Measurements from ENCODE around the gene COQ9. TPM values are rescaled to one million over a fixed set of nuclear protein-coding genes. Genes with fewer than 3 reads are reported as not detected.

COQ9 gene
- total and polyA plus RNA-seq, 2 of the 4 experiments (the other 2 are of a cell fraction) = 57.9 to 58.5 TPM

- no peak overlapping the region for H2BK5ac ChIP-seq (ENCODE audit: low read depth, low read length, poor library complexity, severe bottlenecking)
- ATAC-seq (ENCODE audit: low read depth) = no peak
- no peak overlapping the region for H3K4me2 ChIP-seq (ENCODE audit: low read depth, low read length)
- POLR2A ChIA-PET (ENCODE audit: unreplicated experiment) = no interaction called here
- no peak overlapping the region for H4K8ac ChIP-seq (ENCODE audit: low read depth in 2 of 2, low read length in 2 of 2)
- H3K36me3 ChIP-seq (ENCODE audit: control insufficient read depth, insufficient read depth, low read length) = no peaks in the 10 kb centered on the region
- no peak overlapping the region for H2BK120ac ChIP-seq (ENCODE audit: low read depth, low read length)
- no peak overlapping the region for H3K4me3 ChIP-seq (ENCODE audit: insufficient read depth, low read depth, low read length)
- no peak overlapping the region for H3K14ac ChIP-seq (replicated peaks; ENCODE audit: low read depth, low read length)
- WGBS, 2 experiments (ENCODE audit: extremely low coverage in 2 of 2, insufficient read length in 1 of 2) = no CpG with 5 or more reads among the region's 2 CpGs
- no peak overlapping the region for H2BK15ac ChIP-seq (ENCODE audit: low read depth, low read length)
- H3K9ac ChIP-seq (ENCODE audit: low read depth, low read length) = no peak overlapping the region
- H3K9me3 ChIP-seq (ENCODE audit: control insufficient read depth, insufficient read depth, low read length) = no peaks in the 10 kb centered on the region
- DNase-seq = no peak
- H3K27me3 ChIP-seq (ENCODE audit: control insufficient read depth, insufficient read depth, low read length) = peaks cover 59% of the 10 kb centered on the region
- no peaks in the 10 kb centered on the region for H3K4me1 ChIP-seq (ENCODE audit: control insufficient read depth, insufficient read depth, low read length)
- no peaks in the 10 kb centered on the region for H3K9me1 ChIP-seq (ENCODE audit: insufficient read depth, low read length)
- H3K56ac ChIP-seq (ENCODE audit: extremely low read depth, insufficient read depth, low read length) = no peak overlapping the region
- CTCF ChIA-PET = no interaction called here
- intact Hi-C loops (cut with micrococcal nuclease) (no loop called here), in situ Hi-C loops (cut with MboI; ENCODE audit: low sequenced_read_pairs) (no loop called here), dilution Hi-C loops (cut with HindIII; ENCODE audit: low sequenced_read_pairs, unreplicated experiment) (no loop called here)
- H4K20me1 ChIP-seq (ENCODE audit: insufficient read depth, low read length) = no peaks in the 10 kb centered on the region
- no peak overlapping the region for H2AK5ac ChIP-seq (ENCODE audit: low read depth, low read length)
- H3K4ac ChIP-seq (ENCODE audit: low read depth, low read length) = no peak overlapping the region
- TF ChIP-seq POLR2A (IDR thresholded peaks at IDR 0.05; ENCODE audit: low read depth, low read length) (no peak), NFE2L2 (IDR thresholded peaks at IDR 0.05; ENCODE audit: low read depth, low read length) (no peak)
- H2AK9ac ChIP-seq (replicated peaks; ENCODE audit: low read depth, low read length, poor library complexity) = no peak overlapping the region
- no peak overlapping the region for H2AFZ ChIP-seq (replicated peaks; ENCODE audit: low read length, poor library complexity)
- H3K27ac ChIP-seq (ENCODE audit: insufficient read depth, low read length) = no peak overlapping the region
- no peak overlapping the region for H4K5ac ChIP-seq (ENCODE audit: low read depth, low read length)
- no peak overlapping the region for H3K23ac ChIP-seq (ENCODE audit: low read depth, low read length)
- H3K18ac ChIP-seq (ENCODE audit: low read depth, low read length) = no peak overlapping the region
- no peaks in the 10 kb centered on the region for H3K79me1 ChIP-seq (ENCODE audit: low read depth in 1 of 2, low read length in 2 of 2)
- no TSS peak for BruUV-seq (replicated peaks)
- no peak overlapping the region for H2BK20ac ChIP-seq (ENCODE audit: low read depth, low read length)
- H4K91ac ChIP-seq (ENCODE audit: insufficient read depth, low read depth, low read length) = no peak overlapping the region
Measured at GRCh38 chr16:57406881-57407280, 40.4 kb upstream of the COQ9 start.
